Neural cell (in vitro differentiated cells): ENCODE measurements around the gene NUDT1.

Experiments used
- CTCF ChIP-seq: fragments of 450-650 bp; IDR thresholded peaks from 2 replicates; pipeline ENCODE4 v1.5.1; 2014; ENCODE audit warnings: antibody characterized with exemption, mild to moderate bottlenecking, moderate library complexity; ENCODE audit not compliant: poor library complexity, severe bottlenecking
- EP300 ChIP-seq: fragments of 450-650 bp; conservative IDR thresholded peaks from 2 replicates; pipeline ENCODE4 v1.6.1; 2014; ENCODE audit warnings: antibody characterized with exemption, mild to moderate bottlenecking, moderate library complexity; ENCODE audit not compliant: poor library complexity, severe bottlenecking
- EZH2 ChIP-seq: fragments of 200-600, 300-800 bp; shearing (Covaris generic), sonication (generic); IDR thresholded peaks from 2 replicates; pipeline ENCODE4 v1.6.1; 2014; ENCODE audit warnings: antibody characterized with exemption, low read length, borderline replicate concordance, mild to moderate bottlenecking; ENCODE audit not compliant: insufficient read depth, poor library complexity, severe bottlenecking

- TF ChIP-seq EP300 = no peak
- no peak for TF ChIP-seq CTCF
- TF ChIP-seq EZH2 = no peak
Measured at GRCh38 chr7:2269991-2270460, 28.0 kb downstream of the NUDT1 start.
